Adrenal gland (tissue), 5 donors: Measurements from ENCODE around the gene ZBTB46.

ENCODE experiments used
- POLR2A ChIP-seq, 2 donors: fragments of 450-650 bp; IDR thresholded peaks; one replicate each; pipeline ENCODE4 v1.6.1; 2017; ENCODE audit warnings: antibody characterized with exemption in 2 of 2, mild to moderate bottlenecking in 2 of 2, moderate library complexity in 1 of 2
- TF ChIP-seq, protein P1 (sequence below), 6 experiments: fragments of 450-650 bp in 4 of 6; fragments of 200-600 bp in 2 of 6; sonication (generic) in 1 of 6; IDR thresholded peaks; 1 replicate in 5 of 6; 2 replicates in 1 of 6; pipeline versions ENCODE4 v1.5.1 to v1.8.0; 2016 to 2021; ENCODE audit warnings: antibody characterized with exemption in 6 of 6, mild to moderate bottlenecking in 2 of 6, moderate library complexity in 1 of 6
- donor health status: DM: no; HTN: no; CAD: no.

DNA sequence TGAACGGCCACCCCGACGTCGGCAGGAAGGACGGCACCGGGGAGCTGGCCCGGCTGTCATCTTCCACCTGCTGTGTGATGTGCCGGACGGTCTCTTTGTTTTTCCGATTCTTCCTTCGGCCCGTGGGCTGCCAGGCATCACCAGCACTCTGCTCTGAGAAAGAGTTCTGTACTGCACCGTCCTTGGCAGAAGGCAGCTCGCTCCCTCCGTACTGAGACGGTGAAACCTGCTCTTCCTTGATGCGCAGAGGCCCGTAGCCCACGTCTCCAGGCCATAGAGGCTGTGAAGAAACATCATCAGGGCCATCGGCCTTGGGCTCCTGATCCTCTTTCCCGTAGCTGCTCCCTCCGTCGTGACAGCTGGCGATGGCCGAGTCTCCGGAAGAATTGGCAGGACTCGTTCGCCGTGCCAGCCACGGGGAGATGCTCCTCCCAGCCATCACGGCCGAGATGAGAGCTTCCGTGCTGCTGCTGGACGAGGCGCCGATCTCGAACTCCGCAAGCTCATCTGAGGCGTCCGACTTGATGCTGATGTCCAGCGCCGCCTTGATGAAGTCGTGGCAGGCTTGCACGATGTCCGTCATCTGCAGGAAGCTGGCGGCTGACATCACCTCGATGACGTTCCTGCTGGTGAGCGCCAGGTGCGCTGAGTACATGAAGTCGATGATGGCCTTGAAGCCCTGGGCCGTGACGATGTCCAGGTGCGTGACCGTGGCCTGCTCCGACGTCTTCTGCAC, 41.1 kb downstream of the ZBTB46 start:
- TF ChIP-seq, protein P1, sequence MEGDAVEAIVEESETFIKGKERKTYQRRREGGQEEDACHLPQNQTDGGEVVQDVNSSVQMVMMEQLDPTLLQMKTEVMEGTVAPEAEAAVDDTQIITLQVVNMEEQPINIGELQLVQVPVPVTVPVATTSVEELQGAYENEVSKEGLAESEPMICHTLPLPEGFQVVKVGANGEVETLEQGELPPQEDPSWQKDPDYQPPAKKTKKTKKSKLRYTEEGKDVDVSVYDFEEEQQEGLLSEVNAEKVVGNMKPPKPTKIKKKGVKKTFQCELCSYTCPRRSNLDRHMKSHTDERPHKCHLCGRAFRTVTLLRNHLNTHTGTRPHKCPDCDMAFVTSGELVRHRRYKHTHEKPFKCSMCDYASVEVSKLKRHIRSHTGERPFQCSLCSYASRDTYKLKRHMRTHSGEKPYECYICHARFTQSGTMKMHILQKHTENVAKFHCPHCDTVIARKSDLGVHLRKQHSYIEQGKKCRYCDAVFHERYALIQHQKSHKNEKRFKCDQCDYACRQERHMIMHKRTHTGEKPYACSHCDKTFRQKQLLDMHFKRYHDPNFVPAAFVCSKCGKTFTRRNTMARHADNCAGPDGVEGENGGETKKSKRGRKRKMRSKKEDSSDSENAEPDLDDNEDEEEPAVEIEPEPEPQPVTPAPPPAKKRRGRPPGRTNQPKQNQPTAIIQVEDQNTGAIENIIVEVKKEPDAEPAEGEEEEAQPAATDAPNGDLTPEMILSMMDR (IDR thresholded peaks at IDR 0.05), result no peak
- TF ChIP-seq POLR2A (IDR thresholded peaks at IDR 0.05), result no peak
